ENCODE measurements around the gene XYLT1.

Gene XYLT1

DNA sequence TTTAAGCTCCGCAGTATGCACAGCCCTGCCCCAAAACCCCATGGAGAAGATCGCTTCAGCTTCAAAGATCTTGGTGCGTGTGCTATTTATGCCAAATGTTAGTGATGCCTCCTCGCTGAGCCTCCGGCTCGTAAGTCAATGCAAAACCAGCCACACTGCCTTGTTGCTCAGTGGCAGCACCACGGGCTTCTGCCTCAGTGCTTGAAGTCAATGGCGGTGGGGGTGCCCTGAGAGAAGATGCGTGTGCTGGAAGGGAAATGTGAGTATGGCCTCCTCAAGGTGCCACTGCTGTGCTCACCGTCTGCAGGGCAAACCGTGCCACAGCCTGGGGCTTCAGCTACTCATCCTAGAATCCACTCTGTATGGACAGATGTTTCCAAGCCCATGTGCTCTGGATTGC is 121.9 kb downstream of the XYLT1 start:
- Histone ChIP-seq H3K4me3 (no peak overlapping the region), H3K36me3 (ENCODE audit: insufficient read depth, low read length) (no peaks in the 10 kb centered on the region), H3K9ac (ENCODE audit: insufficient read length) (no peak overlapping the region), H3K27ac (no peak overlapping the region), H3K9me3 (ENCODE audit: low read depth, low read length) (no peaks in the 10 kb centered on the region)
- TF ChIP-seq EZH2 (IDR thresholded peaks at IDR 0.05) (no peak), POLR2AphosphoS5 (IDR thresholded peaks at IDR 0.05; ENCODE audit: borderline replicate concordance, low read depth, low read length) (no peak), FOXP2 (optimal IDR thresholded peaks at IDR 0.05; ENCODE audit: control extremely low read depth, extremely low read length, insufficient read depth) (no peak)
- no peak for DNase-seq (ENCODE audit: low read depth, low spot score)

GRCh38 chr16:17348042-17348783 is 122.5 kb downstream of the XYLT1 start:
- no peak overlapping the region for H3K27ac ChIP-seq
- no peaks in the 10 kb centered on the region for H3K36me3 ChIP-seq (ENCODE audit: insufficient read depth, low read length)
- H3K9ac ChIP-seq (ENCODE audit: insufficient read length) = no peak overlapping the region
- H3K4me3 ChIP-seq = no peak overlapping the region
- TF ChIP-seq EZH2 (IDR thresholded peaks at IDR 0.05) (no peak), FOXP2 (optimal IDR thresholded peaks at IDR 0.05; ENCODE audit: control extremely low read depth, extremely low read length, insufficient read depth) (no peak), POLR2AphosphoS5 (IDR thresholded peaks at IDR 0.05; ENCODE audit: borderline replicate concordance, low read depth, low read length) (no peak)
- DNase-seq (ENCODE audit: low read depth, low spot score) = no peak
- H3K9me3 ChIP-seq (ENCODE audit: low read depth, low read length) = no peaks in the 10 kb centered on the region

DNA sequence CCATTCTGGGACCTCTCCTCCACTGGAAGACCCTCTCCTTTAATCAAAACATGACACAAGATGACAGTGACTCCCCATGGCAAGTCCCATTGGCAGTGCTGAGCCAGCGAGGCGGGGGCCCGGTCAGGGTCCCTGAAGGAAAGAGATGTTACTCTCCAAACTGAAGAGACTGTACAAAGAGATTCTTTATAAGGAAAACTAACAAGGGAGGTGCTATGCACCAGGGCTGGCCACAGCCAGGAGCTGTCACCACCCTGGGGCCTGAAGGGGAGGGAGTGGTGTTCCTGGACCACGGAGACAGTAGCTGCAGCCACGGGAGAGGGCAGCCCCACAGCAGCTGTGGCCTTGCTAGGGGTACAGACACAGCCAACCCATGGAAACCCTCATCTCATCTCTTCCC is 123.1 kb downstream of the XYLT1 start:
- TF ChIP-seq POLR2AphosphoS5 (IDR thresholded peaks at IDR 0.05; ENCODE audit: borderline replicate concordance, low read depth, low read length) = no peak
- no peak for TF ChIP-seq EZH2 (IDR thresholded peaks at IDR 0.05)
- TF ChIP-seq FOXP2 (optimal IDR thresholded peaks at IDR 0.05; ENCODE audit: control extremely low read depth, extremely low read length, insufficient read depth) = no peak
- Histone ChIP-seq H3K36me3 (ENCODE audit: insufficient read depth, low read length) (no peaks in the 10 kb centered on the region), H3K27ac (no peak overlapping the region), H3K9ac (ENCODE audit: insufficient read length) (no peak overlapping the region), H3K9me3 (ENCODE audit: low read depth, low read length) (no peaks in the 10 kb centered on the region), H3K4me3 (no peak overlapping the region)
- DNase-seq (ENCODE audit: low read depth, low spot score) = no peak

DNA sequence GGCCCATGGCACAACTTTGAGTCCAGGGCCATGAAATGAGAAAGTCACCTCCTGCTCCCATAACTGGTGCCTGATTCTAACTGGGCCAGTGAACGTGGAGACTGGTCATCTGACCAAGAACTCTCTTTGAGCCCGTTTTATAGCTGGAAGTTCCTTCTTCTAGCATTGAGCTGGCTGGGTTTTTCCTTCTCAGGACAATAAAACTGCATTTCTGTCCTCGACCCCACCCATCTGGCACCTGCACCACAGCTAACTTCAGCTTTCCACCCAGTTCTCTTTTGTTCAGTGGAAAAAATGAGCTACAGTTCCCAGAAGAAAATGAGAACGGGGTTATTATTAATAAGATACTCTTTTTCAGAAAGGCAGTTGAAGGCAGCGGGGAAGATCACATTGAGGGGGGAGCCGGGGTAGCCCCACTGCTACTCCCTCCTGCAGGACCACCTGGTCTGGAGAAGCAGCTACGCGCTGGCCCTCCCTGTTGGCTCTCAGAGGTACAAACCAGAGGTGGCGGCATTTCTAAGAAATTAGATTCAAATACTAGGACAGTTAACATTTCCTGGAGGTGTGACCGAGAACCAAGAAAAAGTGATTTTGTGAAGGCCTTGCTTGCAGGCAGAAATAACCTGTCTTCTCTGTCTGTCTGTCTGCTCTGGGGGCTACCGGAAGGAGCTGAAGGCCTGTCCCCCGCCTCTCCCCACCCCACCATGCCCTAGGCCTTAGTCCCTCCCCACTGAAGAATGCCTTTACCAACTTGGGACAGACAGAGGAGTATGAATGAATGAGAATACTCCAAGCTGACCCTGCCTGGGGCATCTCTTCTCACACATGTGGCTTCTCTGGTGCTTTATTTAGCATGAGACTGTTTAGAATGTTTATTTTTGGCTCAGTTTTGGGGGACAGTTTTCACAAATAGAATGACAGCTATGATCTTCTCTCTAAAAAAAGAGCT is 123.9 kb downstream of the XYLT1 start:
- Histone ChIP-seq H3K9ac (ENCODE audit: insufficient read length) (no peak overlapping the region), H3K27ac (no peak overlapping the region), H3K36me3 (ENCODE audit: insufficient read depth, low read length) (no peaks in the 10 kb centered on the region), H3K4me3 (no peak overlapping the region), H3K9me3 (ENCODE audit: low read depth, low read length) (no peaks in the 10 kb centered on the region)
- TF ChIP-seq FOXP2 (optimal IDR thresholded peaks at IDR 0.05; ENCODE audit: control extremely low read depth, extremely low read length, insufficient read depth) = no peak
- no peak for TF ChIP-seq POLR2AphosphoS5 (IDR thresholded peaks at IDR 0.05; ENCODE audit: borderline replicate concordance, low read depth, low read length)
- no peak for TF ChIP-seq EZH2 (IDR thresholded peaks at IDR 0.05)
- DNase-seq (ENCODE audit: low read depth, low spot score) = no peak

DNA sequence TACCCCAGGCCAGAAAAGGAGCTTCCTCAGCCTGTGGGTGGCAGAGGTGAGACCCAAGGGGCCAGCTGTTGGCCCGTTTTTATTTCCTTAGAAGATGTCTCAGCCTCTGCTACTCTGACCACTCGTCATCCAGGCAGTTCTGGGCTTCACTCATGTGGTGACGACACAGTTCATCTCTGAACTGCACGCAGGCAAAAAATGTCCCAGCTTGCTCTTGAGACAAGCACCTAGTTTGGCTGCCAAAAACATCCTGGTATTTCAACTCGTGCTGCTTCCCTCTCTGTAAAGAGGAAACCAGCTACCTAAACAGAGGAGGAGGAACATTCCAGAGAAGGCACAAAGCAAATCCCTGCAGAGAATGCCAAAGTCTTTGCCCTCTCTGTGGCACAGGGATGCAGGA is 125.7 kb downstream of the XYLT1 start:
- TF ChIP-seq EZH2 (IDR thresholded peaks at IDR 0.05) (no peak), FOXP2 (optimal IDR thresholded peaks at IDR 0.05; ENCODE audit: control extremely low read depth, extremely low read length, insufficient read depth) (no peak), POLR2AphosphoS5 (IDR thresholded peaks at IDR 0.05; ENCODE audit: borderline replicate concordance, low read depth, low read length) (no peak)
- Histone ChIP-seq H3K27ac (no peak overlapping the region), H3K9me3 (ENCODE audit: low read depth, low read length) (no peaks in the 10 kb centered on the region), H3K9ac (ENCODE audit: insufficient read length) (no peak overlapping the region), H3K4me3 (no peak overlapping the region), H3K36me3 (ENCODE audit: insufficient read depth, low read length) (no peaks in the 10 kb centered on the region)
- no peak for DNase-seq (ENCODE audit: low read depth, low spot score)

DNA sequence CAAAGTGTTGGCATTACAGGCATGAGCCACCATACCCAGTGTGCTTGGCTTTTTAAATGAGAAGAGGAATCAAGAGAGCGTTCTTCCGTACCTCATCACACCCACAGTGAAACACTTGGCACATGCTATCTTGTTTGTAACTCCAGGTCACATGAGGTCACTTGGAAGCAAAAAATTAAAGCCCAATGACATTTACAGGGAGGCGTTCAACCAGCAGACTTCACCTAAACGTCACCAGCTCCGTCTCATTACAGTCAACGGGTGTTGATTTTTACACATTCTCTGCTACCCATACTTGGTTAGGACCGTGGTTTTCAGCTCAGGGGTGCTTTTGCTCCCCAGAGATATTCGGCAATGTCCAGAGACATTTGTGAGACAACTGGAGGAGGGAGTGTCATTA is 127.0 kb downstream of the XYLT1 start:
- DNase-seq (ENCODE audit: low read depth, low spot score) = no peak
- H3K36me3 ChIP-seq (ENCODE audit: insufficient read depth, low read length) = no peaks in the 10 kb centered on the region
- no peaks in the 10 kb centered on the region for H3K9me3 ChIP-seq (ENCODE audit: low read depth, low read length)
- H3K9ac ChIP-seq (ENCODE audit: insufficient read length) = no peak overlapping the region
- H3K27ac ChIP-seq = no peak overlapping the region
- no peak for TF ChIP-seq EZH2 (IDR thresholded peaks at IDR 0.05)
- TF ChIP-seq FOXP2 (optimal IDR thresholded peaks at IDR 0.05; ENCODE audit: control extremely low read depth, extremely low read length, insufficient read depth) = no peak
- no peak for TF ChIP-seq POLR2AphosphoS5 (IDR thresholded peaks at IDR 0.05; ENCODE audit: borderline replicate concordance, low read depth, low read length)
- no peak overlapping the region for H3K4me3 ChIP-seq

DNA sequence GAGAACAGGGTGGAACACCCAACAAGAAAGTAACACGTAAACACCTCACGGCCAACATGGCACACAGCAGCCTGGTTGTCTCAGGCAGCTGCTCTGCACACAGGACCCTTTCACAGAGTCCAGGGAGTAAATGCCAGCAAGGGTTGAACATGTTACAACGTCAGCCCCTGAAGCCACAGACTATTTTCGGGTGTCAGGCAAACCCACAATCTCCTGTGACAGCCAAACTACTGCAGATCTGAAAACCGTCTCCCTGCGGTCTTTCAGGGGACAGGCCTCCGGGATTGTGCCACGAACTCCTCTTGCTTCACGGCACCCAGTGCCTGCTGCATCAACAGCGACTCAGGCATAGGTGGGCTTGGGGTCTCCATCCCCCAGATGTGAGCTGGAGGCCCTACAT is 127.7 kb downstream of the XYLT1 start:
- Histone ChIP-seq H3K9me3 (ENCODE audit: low read depth, low read length) (no peaks in the 10 kb centered on the region), H3K27ac (no peak overlapping the region), H3K36me3 (ENCODE audit: insufficient read depth, low read length) (no peaks in the 10 kb centered on the region), H3K4me3 (no peak overlapping the region), H3K9ac (ENCODE audit: insufficient read length) (no peak overlapping the region)
- no peak for DNase-seq (ENCODE audit: low read depth, low spot score)
- TF ChIP-seq POLR2AphosphoS5 (IDR thresholded peaks at IDR 0.05; ENCODE audit: borderline replicate concordance, low read depth, low read length) (no peak), FOXP2 (optimal IDR thresholded peaks at IDR 0.05; ENCODE audit: control extremely low read depth, extremely low read length, insufficient read depth) (no peak), EZH2 (IDR thresholded peaks at IDR 0.05) (no peak)

DNA sequence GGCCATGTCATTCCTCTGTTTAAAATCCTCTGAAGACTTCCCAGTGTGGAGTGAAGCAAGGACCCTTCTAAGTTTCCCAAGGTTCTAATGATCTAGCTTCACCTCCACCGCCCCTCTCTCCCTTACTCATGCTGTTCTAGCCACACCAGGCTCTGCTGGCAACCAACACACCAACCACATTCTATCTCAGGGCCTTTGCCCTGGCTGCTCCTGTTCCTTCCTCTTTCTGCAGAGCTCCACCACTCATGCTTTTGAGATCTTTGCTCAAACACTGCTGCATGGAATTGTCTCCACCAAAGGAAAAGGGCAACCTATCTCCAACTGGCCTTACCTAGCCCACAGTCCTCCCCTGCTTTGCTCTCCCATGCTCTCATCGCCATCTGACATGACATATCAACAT is 128.7 kb downstream of the XYLT1 start:
- TF ChIP-seq FOXP2 (optimal IDR thresholded peaks at IDR 0.05; ENCODE audit: control extremely low read depth, extremely low read length, insufficient read depth) = no peak
- TF ChIP-seq POLR2AphosphoS5 (IDR thresholded peaks at IDR 0.05; ENCODE audit: borderline replicate concordance, low read depth, low read length) = no peak
- TF ChIP-seq EZH2 (IDR thresholded peaks at IDR 0.05) = no peak
- H3K9ac ChIP-seq (ENCODE audit: insufficient read length) = no peak overlapping the region

More for the DNA sequence above, 128.7 kb downstream of the XYLT1 start:
- H3K36me3 ChIP-seq (ENCODE audit: insufficient read depth, low read length) = no peaks in the 10 kb centered on the region
- DNase-seq (ENCODE audit: low read depth, low spot score) = no peak
- no peak overlapping the region for H3K27ac ChIP-seq
- H3K9me3 ChIP-seq (ENCODE audit: low read depth, low read length) = no peaks in the 10 kb centered on the region
- H3K4me3 ChIP-seq = no peak overlapping the region

All from SK-N-MC (cell line).